Endothelial cell of umbilical vein (primary cell): ENCODE data around the gene SNTA1.

Source experiments
- CTCF ChIP-seq, 2 donors: IDR thresholded peaks; 1 replicate in 1 of 2; 2 replicates in 1 of 2; pipeline ENCODE4 v1.5.1; 2011; ENCODE audit warnings: low read length in 2 of 2, mild to moderate bottlenecking in 2 of 2, moderate library complexity in 2 of 2, control low read depth in 1 of 2, inconsistent platforms in 1 of 2, low read depth in 1 of 2; ENCODE audit not compliant: insufficient read depth in 1 of 2; ENCODE audit errors: extremely low read depth in 1 of 2
- POLR2A ChIP-seq: IDR thresholded peaks from 2 replicates; pipeline ENCODE4 v1.6.1; 2012; ENCODE audit warnings: low read depth, mild to moderate bottlenecking, control low read depth, low read length
- POLR2AphosphoS5 ChIP-seq: IDR thresholded peaks from 2 replicates; pipeline ENCODE4 v1.6.1; 2012; ENCODE audit warnings: low read depth, mild to moderate bottlenecking, control low read depth, low read length, moderate library complexity; ENCODE audit not compliant: insufficient read depth

GRCh38 chr20:33466303-33466646 is 22.7 kb upstream of the SNTA1 start:
- no peak for TF ChIP-seq CTCF (IDR thresholded peaks at IDR 0.05; ENCODE audit: extremely low read depth in 1 of 2, insufficient read depth in 1 of 2, low read depth in 1 of 2, low read length in 2 of 2)
- no peak for TF ChIP-seq POLR2A
- TF ChIP-seq POLR2AphosphoS5 = no peak
